HG02763 (cell line): Measurements from ENCODE around the gene L2HGDH.

ENCODE experiments used
- ATAC-seq: cut with Tn5 transposase; IDR thresholded peaks from one replicate; pipeline ENCODE4 v1.9.1; 2021; ENCODE audit warnings: mild to moderate bottlenecking, moderate library complexity; ENCODE audit not compliant: unreplicated experiment

Gene L2HGDH

DNA sequence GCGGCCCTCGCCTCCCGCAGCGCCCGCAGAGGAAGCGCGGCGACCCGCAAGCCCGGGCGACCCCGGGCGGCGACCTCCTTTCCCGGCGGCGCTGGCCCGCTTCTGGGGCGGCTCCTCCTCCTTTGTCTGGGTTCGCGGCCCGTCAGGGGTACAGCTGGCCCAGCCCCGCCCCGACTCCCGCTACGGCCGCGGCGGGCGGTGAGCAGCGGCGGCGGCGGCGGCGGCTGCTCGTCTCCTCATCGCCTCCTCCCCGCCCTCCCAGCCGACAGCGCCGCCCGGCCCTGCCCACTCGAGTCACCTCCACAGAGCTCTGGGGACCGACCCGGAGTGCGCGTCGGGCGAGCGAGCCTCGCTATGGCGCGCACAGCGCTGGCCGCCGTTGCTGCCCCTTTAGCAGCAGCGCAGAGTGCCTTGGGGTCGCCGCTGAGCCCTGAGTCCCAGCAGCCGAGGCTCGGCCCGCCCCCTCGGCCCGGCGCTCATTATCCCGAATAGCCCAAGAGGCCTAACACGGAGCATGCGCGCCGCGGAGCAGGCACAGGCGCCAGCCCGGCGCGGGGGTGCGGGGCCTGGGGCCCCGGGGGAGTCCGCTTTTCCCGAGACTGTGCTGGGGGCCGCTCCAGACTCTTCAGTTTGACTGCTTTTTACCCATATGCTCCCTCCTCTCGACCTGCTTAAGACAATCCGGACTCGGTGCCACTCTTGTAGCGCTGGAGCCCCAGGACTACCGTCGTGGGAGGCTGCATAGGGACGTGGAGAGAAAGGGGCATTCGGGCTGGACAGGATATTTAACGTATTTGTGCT is 80.4 kb downstream of the L2HGDH start, which contains the start of gene SOS2:
Gene SOS2, minus strand, starts transcription at position 104 of the 801 bp plus-strand sequence. CDS start 295 bp downstream, outside the sequence.
- peak; percentile 85 for ATAC-seq

DNA sequence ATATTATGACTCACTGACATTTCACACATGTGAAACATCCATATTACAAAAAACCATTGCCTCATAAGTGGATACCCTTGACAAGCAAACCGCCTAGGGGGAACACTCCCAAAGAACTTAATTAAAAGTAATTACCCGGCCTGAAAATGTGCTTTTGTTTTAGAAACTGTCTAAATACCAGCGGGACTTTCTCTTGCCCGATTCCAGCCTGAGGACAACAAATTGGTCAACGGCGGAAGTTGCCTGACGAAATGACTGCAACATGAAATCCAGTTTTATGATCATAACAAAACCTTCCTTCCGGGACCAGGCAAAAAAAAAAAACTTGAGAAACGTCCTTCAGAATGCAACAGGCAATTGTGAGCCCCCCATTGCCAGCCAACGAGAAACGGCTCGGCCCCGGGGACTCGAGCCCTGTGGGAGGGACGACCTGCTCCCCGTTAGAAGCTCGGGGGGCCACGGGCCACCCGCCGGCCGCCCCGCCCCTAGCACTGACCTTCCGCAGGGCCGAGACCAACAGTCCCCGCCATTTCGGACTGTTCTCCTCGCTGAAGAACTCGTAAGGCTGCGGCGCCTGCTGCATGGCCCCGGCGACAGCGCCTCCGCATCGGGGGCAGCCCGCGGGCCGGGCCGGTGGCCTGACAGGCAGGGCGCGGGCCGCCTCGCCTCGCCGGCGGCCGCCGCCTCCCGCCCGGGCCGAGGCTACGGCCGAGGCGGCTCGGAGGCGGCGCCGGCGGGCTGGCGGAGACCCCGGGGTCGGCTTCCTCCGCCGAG is 81.1 kb downstream of the L2HGDH start:
- ATAC-seq, result peak; percentile 28

DNA sequence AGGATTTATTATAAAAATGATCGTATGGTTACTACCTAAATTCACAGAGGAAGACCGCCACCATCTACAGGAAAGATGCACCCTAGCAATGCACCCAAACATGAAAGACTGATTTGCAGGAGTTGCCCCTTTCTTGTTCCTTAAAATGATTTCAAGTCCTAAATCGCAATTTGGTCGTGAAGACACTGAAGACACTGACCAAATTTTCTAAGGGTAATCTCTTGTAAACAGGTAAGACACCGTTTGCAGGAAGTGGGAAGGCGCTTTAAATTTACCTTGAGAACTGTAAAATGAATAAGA is 81.7 kb downstream of the L2HGDH start:
- no peak for ATAC-seq

DNA sequence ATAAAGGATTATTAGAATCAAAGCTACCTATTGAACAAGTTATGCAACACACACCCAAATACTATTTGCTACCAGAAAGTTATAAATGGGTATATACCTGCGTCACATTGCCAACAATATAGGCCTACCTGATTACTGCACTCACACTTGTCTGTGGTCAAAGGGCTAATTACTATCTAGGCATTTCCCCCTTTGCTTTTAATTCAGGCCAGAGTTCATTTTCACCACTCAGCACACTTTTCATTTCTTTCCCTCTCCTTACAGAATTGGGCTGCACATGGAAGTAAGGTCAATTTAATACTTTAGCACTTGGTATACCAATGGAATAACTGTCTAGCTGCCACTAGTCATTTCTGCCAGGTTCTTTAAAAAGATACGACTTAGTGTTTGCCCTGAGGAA is 82.3 kb downstream of the L2HGDH start:
- no peak for ATAC-seq

DNA sequence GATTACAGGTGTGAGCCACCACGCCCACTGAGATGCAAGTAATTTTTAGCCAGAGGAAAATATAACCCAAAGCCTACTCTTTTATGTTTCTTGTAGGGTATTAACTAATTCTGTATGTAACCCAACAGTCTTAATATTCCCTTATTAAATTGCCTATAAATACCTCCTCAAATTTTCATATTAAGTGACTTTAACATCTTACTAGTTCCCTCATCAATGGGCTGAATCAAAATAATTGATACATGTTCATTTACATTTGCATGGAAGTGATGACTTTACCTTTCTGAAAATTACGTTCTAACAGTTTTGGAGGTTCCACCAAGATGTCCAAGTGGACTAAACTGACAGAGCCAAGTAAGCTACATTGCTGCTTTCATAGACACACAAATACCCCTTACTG is 83.7 kb downstream of the L2HGDH start:
- no peak for ATAC-seq

DNA sequence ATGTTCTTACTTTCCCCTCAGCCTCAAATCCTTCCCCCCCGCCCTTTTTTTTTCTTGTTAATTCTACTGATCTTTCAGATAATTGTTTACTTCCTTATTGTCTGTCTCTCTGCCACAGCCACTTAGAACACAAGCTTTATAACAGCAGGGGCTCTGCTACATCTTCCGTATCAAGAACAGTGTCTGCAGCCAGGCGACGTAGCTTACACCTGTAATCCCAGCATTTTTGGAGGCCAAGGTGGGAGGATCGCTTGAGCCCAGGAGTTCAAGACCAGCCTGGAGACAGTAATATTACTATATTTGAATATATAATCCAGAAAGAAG is 86.1 kb downstream of the L2HGDH start:
- ATAC-seq, result no peak

DNA sequence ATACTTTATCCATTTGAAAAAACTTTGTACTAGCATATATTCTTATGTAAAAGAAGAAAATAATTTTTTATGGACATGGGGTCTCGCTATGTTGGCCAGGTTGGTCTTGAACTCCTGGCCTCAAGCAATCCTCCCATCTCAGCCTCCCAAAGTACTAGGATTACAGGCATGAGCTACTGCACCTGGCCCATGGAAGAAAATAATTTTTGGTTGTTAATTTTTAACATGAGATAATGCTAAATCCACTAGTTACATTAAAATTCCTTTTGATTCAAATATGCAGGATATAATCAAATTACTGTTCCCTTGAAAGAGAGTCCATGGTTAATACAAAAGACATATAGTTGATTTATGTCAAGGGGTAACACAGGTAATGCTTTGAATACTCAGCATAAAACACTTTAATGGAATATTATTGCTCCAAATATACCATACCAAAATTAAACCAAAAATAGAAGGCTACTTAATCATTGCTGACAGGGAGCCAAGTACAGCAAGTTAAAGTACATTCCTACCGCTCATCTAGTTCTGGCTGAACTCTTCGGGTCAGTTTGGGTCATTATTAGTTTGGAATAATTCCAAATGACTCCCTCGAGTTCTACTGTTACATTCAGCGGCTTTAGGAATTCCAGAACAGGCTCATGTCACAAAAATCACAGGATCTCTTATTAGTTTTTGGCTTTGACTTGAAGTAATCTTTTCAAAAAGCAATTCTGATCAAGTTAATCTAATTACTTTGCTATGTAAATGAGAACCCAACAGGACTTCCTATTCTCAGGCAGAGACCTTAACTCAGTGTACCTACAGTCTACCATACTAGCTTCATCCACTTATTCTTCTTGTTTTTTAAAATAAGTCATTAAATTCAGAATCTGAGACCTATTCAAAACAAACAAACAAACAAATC is 86.7 kb downstream of the L2HGDH start:
- no peak for ATAC-seq

DNA sequence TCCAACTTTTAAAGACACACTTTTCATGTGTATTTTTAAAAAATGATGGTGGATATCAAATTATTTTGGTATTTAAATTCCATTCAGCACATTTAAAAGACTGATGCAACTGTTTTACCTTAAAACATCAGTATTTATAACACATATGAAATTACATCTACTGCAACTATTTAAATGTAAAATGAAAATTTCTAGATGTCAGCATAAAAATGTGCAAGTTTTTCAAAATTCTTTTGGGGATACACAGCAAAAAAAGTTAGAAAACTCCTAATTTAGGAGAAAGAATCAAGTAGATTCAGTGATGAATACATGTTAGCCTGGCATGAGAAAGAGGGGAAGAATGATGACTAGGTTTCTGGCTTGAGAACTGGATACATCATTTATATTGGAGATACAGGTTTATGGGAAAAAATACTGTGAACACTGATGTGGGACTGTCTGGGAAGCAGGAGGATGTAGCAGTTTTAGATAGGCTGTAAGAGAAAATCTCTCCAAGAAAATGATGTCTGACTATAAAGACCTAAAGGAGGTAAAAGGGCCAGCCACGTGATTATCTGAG is 89.9 kb downstream of the L2HGDH start:
- no peak for ATAC-seq

DNA sequence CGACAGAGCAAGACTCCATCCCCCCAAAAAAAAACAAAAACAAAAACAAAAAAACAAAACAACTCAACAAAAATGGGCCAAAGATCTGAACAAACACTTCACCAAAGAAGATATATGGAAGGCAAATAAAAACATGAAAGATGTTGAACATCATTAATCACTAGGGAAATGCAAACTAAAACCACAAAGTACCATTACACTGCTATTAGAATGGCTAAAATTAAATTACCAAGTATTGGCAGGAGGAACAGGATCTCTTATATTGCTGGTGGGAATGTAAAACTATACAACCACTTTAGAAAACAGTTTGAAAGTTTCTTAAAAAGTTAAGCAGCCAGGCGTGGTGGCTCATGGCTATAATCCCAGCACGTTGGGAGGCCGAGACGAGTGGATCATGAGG is 93.5 kb downstream of the L2HGDH start:
- no peak for ATAC-seq

DNA sequence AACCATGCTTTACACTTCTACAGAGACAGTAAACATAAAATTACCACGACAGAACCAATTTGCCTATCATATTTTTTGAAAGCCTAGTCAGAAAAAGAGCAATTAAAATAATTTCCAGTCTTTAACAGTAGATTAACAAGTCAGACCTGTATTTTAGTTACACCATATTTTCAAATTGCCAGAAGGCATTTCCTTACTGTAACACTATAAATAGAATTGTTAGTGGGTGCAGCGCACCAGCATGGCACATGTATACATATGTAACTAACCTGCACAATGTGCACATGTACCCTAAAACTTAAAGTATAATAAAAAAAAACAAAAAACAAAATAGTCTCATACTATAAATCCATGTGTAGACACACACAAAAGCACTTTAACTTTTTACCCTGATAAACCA is 96.6 kb downstream of the L2HGDH start:
- no peak for ATAC-seq

DNA sequence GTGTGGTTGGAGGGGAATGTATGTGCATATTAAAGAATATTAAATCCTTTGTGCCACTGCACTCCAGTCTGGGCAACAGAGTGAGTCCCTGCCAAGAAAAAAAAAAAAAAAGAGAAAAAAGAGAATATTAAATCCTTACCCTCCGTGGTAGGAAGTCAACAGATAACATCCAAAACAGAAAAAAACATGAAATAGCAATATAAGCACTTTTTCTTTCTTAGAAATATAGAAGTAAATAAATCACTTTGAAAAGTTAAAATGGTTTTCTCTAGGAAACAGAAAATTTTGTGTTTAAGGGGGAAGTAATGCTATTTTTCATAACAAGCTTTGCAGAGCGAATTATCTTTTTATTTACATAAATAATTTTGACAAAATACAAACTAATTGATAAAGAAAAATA is 98.2 kb downstream of the L2HGDH start:
- no peak for ATAC-seq

DNA sequence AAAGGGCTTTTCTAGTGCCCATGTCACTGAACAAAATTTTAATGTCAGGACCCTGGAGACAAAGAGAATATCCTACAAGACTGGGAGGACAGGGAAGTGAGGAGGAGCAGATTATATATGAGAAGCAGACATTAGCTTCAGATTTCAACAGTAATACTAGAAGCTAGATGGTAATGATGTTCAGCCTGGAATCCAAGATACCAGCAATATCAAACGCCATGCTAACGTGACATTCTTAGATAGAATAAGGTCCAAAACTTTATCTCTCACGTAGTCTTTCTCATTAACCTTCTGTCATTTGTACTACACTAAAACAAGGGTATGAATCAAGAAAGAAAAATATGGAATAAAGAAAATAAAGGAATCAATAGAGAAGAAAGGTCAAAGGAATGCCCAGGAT is 99.3 kb downstream of the L2HGDH start:
- ATAC-seq, result no peak

DNA sequence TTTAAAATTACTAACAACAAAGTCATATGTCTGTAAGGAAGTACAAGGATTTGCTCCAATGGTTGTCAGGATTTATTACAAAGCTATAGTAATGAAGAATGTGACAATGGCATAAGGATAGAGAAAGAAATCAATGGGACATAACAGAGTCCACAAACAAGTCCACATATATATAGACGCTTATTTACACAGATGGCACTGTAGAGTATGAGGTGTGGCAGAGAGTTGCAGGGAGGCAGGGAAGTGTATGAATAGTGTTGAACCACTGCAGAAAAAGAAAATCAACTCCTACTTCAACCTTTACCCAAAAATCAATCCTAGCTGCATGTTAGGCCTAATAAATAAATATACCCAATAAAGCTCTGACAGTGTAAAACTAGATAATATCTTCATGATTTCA is 102.0 kb downstream of the L2HGDH start:
- no peak for ATAC-seq

DNA sequence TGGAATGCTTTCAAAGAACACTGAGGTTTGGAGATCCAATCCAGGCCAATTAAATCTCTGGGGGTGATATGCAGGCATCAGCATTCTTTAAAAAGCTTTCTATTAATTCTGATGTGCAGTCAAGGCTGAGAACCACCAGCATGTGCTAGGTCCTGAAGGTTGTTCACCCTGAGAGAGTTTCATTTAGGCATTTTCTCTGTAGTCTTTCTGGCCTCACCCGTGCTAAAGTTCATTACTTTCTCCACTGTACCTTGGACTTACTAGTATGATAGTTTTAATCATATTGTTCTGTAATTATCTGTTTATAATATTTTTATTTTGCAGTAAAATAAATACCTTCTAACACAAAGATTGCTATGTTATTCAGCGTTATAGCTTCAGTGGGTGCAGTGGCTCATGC is 113.5 kb downstream of the L2HGDH start:
- no peak for ATAC-seq

DNA sequence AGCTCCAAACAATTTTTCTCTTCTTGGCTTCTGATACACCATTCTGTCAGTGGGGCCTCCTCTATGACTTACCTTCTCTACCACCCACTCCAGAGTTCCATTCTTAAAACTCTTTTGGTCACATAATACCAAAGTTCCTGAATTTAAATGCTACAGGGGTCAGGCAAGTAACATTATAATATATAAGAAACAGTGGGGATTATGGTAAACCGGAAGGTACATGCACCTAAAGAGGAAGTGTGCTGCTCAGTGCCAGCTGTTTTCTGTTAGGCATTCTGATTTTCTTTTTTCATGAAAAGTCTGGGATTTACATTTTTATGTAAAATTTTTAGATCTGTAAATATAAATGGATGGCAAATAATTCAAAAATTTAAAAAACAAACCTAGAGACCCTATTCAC is 120.5 kb downstream of the L2HGDH start:
- ATAC-seq, result no peak
